Dermis lymphatic vessel endothelial cell (primary cell): ENCODE data around the gene COMMD1. TPM values are rescaled to one million over a fixed set of nuclear protein-coding genes. Genes with fewer than 3 reads are reported as not detected.

Source experiments
- total RNA-seq: library from RNA; depleted of rRNA; stranded (reverse); fragments of >200 nt; gene quantifications from 2 replicates; pipeline ENCODE4 v1.2.1, GENCODE V29; 2014

COMMD1 gene
- total RNA-seq, result 30.9 and 31.6 TPM in 2 replicates

DNA sequence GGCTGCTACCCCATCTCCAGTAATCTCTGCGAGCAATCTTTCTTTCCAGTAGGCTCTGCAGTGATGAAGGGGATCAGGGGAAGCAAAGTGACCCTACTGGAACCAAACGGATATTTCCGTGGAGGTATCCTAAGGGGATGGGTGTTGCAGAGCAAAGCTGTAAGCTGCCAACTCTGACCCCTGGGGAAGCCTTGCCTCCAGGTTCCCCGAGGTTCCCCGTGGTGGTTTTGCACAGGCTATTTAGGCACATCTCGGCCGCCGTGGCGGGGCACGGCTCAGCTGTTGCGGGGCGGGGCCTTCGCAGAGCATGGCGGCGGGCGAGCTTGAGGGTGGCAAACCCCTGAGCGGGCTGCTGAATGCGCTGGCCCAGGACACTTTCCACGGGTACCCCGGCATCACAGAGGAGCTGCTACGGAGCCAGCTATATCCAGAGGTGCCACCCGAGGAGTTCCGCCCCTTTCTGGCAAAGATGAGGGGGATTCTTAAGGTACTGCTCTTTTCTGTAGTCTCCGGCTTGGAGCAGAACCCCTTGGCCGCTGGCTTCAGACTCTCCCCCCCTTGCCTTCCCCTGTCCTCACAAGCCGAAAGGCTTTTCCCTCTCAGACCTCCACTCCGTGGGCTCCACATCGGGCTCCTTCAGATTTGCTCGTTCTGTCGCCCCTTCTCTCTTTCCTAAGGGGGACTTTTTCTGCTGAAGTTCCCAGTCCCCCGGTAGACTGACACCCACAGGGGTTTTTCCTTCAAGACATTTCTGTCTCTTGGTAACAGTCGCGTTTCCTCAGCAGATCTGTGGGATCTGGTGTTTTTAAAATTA, at the start of gene COMMD1:
Gene COMMD1, plus strand, starts transcription at position 303 of the 814 bp plus-strand sequence. Its CDS starts 5 bp downstream, at position 308.

DNA sequence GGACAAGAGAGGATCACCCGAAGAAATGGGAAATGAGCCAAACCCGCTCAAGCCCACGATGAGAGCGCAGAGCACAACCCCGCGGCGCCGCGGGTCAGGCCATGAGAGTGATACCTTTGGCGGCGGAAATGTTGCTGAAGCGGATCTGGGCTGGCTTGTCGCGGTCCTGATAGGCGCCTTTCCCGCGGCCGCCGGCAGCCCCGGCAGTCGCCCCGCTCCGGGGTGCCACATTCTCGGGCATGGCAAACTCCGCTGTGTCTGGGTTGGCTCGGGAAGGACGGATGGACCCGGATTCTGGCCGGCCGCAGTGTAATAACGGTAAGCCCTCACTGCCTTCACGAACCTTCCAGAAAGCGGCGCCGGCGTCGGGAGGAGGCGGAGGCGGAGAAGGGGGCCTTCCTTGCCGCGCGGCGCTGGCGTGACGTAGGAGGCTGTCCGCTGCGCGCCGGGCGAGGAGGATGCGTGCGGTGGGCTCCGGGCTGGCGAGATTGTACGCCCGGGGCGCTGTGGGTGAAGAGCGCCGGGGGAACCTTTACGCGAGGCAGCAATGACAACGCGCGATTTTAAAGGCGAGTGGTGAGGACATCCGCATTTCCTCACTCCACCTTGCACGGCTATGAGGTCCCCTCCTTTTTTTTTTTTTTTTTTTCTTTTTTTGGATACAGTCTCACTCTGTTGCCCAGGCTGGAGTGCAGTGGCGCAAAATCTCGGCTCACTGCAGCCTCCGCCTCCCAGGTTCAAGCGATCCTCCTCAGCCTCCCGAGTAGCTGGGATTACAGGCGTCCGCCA, 17.0 kb upstream of the COMMD1 start, which contains the start of gene CCT4:
Gene CCT4, minus strand, starts transcription at position 390 of the 789 bp plus-strand sequence. Its CDS starts 149 bp downstream, at position 241.

Other genes with a start within 250 kb of the COMMD1 start
- 1.1 and 1.3 TPM in 2 replicates for gene FAM161A, start 51.6 kb upstream of the COMMD1 start, total RNA-seq
- 125 and 174 TPM in 2 replicates for gene CCT4, start 17.0 kb upstream of the COMMD1 start, total RNA-seq